AG04449 (cell line): ENCODE results near the gene LYPD6B.

Experiments
- CTCF ChIA-PET: fragments of 350-600 bp; formaldehyde crosslinking; extraction: SDS; loops from one replicate; lab custom pipeline; 2021; ENCODE audit warnings: antibody characterized with exemption; lab: Yijun Ruan, JAX
- POLR2A ChIA-PET: fragments of 400-600, 350-600 bp; formaldehyde crosslinking; extraction: SDS; loops from one replicate; lab custom pipeline; 2020; ENCODE audit warnings: antibody characterized with exemption, inconsistent platforms; lab: Yijun Ruan, JAX
- DNase-seq: peaks from one replicate; pipeline ENCODE4 v3.0.0-alpha.2; 2010; ENCODE audit warnings: low read depth, low spot score
- H3K4me3 ChIP-seq: 2 replicates; pipeline ENCODE4 v1.5.1; 2011; ENCODE audit warnings: low read depth, mild to moderate bottlenecking, control low read depth, low read length
- TF ChIP-seq, protein P1 (sequence below): IDR thresholded peaks from one replicate; pipeline ENCODE4 v1.5.1; 2011; ENCODE audit warnings: mild to moderate bottlenecking, moderate library complexity, low read length, control low read depth, inconsistent platforms; ENCODE audit not compliant: insufficient read depth; ENCODE audit errors: missing control alignments

Gene LYPD6B

DNA sequence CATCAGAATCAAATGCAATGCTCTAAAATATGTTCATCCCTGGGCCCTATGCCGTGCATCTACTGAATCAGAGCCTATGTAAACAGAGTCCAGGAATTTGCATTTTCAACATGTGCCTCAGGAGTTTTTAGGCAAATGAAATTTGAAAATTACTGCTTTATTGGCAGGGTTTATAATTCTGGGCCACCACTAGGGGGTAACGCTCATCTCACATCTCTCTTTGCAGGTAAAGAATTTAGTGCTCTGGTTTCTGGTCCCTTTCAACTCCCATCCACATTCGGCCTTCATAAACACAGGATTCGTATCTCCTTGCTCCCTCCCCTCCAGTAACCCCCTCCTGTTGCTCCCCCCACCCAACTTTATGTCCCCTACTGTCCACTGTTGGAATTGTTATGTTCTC, 49.3 kb downstream of the LYPD6B start:
- DNase-seq: no peak
- CTCF ChIA-PET: interaction anchor here (1.3 kb wide), 1 partner anchor 13 kb away, joined by 3 read pairs; no protein-coding TSS in a partner anchor
- POLR2A ChIA-PET: no interaction called here
- H3K4me3 ChIP-seq: no peak overlapping the region
- TF ChIP-seq, protein P1, sequence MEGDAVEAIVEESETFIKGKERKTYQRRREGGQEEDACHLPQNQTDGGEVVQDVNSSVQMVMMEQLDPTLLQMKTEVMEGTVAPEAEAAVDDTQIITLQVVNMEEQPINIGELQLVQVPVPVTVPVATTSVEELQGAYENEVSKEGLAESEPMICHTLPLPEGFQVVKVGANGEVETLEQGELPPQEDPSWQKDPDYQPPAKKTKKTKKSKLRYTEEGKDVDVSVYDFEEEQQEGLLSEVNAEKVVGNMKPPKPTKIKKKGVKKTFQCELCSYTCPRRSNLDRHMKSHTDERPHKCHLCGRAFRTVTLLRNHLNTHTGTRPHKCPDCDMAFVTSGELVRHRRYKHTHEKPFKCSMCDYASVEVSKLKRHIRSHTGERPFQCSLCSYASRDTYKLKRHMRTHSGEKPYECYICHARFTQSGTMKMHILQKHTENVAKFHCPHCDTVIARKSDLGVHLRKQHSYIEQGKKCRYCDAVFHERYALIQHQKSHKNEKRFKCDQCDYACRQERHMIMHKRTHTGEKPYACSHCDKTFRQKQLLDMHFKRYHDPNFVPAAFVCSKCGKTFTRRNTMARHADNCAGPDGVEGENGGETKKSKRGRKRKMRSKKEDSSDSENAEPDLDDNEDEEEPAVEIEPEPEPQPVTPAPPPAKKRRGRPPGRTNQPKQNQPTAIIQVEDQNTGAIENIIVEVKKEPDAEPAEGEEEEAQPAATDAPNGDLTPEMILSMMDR: peak; percentile 4

DNA sequence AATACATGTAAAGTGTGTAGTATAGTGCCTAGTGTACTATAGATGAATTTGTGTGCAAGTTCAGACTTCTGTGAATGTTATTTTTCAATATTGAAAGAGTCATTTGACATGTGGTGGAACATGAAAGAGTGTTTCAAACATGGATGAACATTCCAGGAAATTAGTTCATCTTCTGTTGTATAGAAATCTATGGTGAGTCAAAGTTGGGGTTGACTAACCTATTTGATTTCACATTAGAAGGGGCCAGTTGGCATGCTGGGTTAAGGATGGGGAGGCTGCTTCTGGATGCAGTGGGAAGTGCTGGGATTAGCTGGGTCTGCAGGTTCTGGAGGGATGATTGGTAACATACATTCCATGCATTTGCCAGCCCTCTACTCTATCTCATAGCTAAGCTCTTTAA, 50.6 kb downstream of the LYPD6B start:
- no peak overlapping the region for H3K4me3 ChIP-seq
- DNase-seq: no peak
- CTCF ChIA-PET: interaction anchor here (0.6 to 1.3 kb wide), 2 partner anchors 15 to 28 kb away, joined by 3 to 4 read pairs; no protein-coding TSS in a partner anchor
- TF ChIP-seq, protein P1: no peak
- POLR2A ChIA-PET: no interaction called here

DNA sequence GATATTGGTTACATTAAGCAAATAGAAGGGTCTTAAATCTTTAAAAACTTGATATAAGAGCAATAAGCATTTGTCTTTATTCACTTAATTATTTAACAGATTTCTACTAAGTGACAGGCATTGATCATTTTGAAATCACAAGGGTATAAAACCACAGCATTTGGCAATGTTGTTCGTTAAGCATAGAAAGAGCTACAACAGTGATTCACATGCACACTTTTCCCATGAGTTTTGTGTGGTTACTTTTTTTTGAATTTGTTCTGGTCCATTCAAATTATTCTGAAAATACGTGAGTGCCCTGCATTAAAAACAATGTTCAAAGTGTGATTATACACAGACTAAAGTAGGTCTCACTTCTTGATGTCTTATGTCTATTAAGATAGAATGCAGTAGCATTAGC, 52.2 kb downstream of the LYPD6B start:
- no peak overlapping the region for H3K4me3 ChIP-seq
- ChIA-PET CTCF (no interaction called here), POLR2A (no interaction called here)
- TF ChIP-seq, protein P1: no peak
- DNase-seq: no peak

GRCh38 chr2:149093579-149093978, 55.1 kb downstream of the LYPD6B start:
- CTCF ChIA-PET: no interaction called here
- no peak overlapping the region for H3K4me3 ChIP-seq
- DNase-seq: no peak
- POLR2A ChIA-PET: no interaction called here
- TF ChIP-seq, protein P1: no peak

DNA sequence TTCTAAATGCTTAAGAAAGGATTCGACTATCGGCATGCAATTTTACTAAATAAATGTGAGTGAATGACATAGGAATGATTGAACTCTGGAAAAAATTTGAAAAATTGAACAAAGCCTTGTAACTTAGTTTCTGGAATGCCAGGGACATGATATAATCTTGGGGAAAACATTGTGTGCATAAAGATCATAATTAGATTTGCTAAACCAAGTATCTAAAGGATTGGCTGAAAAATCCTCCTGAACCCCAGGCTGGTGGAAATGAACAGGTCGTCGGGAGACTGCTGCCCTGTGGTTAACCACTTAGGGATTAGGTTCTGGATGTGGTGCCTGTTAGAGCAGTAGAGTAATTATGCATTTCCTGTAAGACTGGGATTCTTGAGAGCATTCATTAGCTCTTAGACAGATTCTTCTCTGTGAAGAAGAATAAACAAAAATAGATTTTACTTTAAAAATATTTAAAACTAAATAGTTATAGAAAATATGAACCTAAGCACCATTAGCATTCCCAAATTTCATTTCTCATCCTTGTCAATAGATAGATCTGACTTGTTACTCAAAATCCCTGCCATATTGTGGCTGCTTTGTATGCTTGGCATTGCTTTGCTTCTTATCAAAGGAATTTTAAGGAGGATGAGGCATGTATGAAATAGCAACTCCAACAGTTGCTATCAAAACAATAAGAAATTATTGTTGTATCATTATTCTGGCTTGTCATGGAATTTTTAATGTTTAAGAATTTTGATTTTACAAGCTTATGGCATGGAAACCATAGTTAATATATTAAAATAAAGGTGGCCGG, 55.9 kb downstream of the LYPD6B start:
- ChIA-PET CTCF (interaction anchor here (0.7 kb wide), 1 partner anchor 467 kb away, joined by 3 read pairs; no protein-coding TSS in a partner anchor), POLR2A (interaction anchor here (1.3 kb wide), 1 partner anchor 25 kb away, joined by 4 read pairs; no protein-coding TSS in a partner anchor)
- peak; percentile 94 for DNase-seq
- TF ChIP-seq, protein P1: no peak
- no peak overlapping the region for H3K4me3 ChIP-seq

- ChIA-PET CTCF (interaction anchor here (2.3 kb wide), 1 partner anchor 81 kb away, joined by 8 read pairs; no protein-coding TSS in a partner anchor), POLR2A (no interaction called here)
- DNase-seq: peak; percentile 76
- H3K4me3 ChIP-seq: no peak overlapping the region
- TF ChIP-seq, protein P1: no peak
Measured at GRCh38 chr2:149098701-149099100, 60.2 kb downstream of the LYPD6B start.
